Stimulated activated CD8-positive, alpha-beta memory T cell treated with anti-CD3 and anti-CD28 coated beads, Interleukin-12 subunit alpha, Interleukin-12 subunit beta, amount 100 ng/mL, for 24 hours (primary cell): ENCODE measurements around the gene HJURP.
"Not testable (repeated sequence)": the region's sequence is repeated elsewhere in the genome, so short reads cannot be mapped to it uniquely, and the experiment has no call there.

Experiments
- DNase-seq: peaks from one replicate; pipeline ENCODE4 v3.0.0-alpha.2; 2020; ENCODE audit errors: extremely low read depth

HJURP gene, protein sequence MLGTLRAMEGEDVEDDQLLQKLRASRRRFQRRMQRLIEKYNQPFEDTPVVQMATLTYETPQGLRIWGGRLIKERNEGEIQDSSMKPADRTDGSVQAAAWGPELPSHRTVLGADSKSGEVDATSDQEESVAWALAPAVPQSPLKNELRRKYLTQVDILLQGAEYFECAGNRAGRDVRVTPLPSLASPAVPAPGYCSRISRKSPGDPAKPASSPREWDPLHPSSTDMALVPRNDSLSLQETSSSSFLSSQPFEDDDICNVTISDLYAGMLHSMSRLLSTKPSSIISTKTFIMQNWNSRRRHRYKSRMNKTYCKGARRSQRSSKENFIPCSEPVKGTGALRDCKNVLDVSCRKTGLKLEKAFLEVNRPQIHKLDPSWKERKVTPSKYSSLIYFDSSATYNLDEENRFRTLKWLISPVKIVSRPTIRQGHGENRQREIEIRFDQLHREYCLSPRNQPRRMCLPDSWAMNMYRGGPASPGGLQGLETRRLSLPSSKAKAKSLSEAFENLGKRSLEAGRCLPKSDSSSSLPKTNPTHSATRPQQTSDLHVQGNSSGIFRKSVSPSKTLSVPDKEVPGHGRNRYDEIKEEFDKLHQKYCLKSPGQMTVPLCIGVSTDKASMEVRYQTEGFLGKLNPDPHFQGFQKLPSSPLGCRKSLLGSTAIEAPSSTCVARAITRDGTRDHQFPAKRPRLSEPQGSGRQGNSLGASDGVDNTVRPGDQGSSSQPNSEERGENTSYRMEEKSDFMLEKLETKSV

DNA sequence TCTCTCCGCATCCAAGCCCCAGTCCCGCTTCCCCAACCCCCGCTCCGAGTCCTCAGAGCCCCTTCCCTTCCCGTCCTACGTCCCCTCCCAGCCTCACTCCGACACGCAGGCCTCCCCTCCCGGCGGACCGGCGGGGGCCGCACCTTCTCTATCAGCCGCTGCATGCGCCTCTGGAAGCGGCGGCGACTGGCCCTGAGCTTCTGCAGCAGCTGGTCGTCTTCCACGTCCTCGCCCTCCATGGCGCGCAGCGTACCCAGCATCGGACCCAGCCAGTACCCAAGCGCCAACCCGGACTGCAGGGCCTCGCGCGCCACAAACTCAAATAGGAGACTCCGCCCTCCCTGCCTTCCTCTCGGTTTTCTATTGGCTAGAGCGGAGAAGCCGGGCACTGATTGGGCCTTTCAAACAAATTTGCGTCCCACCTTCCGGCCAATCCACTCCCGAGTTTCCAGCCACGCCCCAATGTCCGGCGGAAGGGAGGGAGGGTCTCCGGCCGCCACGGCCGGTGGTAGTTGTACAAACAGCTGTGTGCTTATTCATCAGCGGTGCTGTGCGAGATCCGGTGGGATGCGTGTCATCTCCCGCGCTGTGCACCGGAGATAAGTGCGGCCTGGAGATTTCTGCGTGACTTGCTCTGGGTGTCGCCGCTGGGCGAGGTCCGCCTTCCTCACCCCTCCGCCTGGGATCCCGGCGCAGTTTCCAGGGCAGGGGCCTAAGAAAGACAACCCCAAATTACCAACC, at the start of gene HJURP:
Gene HJURP (minus strand): TSS at position 295 of the 741 bp plus-strand sequence. CDS start 35 bp downstream, at position 260.
- peak; percentile 75 for DNase-seq

DNA sequence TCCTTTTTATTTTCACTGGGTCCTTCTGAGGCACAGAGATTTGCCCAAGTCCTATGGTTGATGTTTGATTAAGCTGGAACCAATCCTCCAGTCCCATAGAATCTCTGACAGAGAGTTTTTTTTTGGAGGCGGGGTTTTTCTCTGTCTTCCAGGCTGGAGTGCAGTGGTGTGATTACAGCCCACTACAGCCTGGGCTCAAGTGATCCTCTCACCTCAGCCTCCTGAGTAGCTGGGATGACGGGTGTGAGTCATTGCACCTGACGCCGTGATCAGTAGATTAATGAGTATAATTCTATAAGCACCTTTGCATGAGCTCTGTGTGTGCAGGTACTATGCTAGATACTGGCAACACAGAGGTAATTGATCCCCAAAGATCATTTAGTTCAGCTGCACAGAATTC, 47.5 kb upstream of the HJURP start:
- DNase-seq, result no peak

DNA sequence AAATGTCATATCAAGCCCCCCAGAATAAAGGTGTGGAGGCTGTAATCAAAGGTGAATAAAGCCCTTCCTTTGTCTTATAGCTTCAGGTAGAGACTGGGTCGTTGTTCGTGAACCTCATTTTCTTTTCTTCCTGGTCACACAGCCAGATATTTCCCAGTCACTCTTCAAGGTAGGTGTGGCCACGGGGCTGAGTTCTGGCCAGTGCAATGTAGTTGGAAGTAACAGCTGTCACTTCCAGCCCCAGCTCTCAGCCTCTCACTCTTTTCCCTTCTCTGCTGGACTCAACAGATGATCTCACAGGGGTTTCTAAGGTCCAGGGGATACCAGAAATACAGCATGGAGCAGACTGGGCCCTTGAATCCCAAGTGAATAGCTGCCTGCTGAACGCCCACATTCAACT, 47.0 kb upstream of the HJURP start:
- no peak for DNase-seq

DNA sequence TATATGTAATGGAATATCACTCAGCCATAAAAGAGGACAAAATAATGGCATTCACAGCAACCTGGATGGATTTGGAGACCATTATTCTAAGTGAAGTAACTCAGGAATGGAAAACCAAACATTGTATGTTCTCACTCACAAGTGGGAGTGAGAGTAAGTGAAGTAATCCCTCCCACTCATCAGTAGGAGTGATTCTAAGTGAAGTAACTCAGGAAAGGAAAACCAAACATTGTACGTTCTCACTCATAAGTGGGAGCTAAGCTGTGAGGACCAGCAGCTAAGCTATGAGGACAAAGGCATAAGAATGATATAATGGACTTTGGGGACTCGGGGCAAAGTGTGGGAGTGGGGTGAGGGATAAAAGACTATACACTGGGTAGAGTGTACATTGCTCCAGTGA, 41.9 kb upstream of the HJURP start:
- not testable (repeated sequence) for DNase-seq

DNA sequence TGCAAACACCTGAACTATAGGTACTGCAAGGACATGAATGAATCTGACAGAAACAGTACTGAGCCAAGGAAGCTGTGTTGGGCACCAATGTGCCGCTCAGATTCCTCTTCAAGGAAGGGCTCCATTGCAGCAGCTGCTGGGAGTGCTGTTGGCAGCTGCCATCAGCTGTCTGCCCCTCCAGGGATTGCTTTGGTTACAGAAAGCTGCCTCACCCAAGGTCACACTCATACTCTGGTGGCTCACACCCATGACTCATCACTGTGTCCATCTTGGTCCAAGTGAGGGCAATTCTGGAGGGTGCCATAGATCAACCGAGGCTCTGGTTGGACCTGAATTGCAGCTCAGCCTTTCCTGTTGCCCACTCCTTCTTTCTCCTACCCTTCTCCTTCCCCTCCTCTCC, 38.5 kb upstream of the HJURP start:
- no peak for DNase-seq

DNA sequence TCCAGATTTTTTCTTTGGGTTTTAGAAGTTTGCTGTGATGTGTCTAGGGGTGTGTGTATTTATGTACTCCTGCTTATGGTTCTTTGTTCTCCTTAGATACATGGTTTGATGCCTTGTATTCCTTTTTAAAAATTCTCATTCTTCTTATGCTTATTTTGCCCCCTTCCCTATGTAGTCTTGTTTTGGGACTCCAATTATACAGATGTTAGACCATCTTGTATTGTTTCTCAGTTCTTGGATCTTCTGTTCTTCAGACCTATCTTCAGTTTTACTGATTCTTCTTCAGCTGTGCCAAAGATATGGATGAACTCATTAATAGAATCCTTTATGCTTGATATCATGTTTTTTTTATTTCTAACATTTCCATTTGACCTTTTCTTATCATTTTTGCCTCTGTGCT, 28.0 kb upstream of the HJURP start:
- DNase-seq, result no peak

DNA sequence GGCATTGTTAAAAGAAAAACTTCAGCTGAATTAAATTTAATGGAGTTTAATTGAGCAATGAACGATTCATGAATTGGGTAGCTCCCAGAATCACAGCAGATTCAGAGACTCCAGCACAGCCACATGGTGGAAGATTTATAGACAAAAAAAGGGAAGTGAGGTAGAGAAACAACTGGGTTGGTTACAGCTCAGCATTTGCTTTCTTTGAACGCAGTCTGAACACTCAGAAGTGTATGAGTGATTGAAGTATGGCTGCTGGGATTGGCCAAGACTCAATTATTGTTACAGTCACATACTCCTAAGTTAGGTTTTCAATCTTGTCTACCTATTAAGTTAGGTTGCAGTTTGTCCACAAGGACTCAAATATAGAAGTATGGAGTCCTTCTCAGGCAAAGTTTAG, 17.8 kb upstream of the HJURP start:
- not testable (repeated sequence) for DNase-seq

DNA sequence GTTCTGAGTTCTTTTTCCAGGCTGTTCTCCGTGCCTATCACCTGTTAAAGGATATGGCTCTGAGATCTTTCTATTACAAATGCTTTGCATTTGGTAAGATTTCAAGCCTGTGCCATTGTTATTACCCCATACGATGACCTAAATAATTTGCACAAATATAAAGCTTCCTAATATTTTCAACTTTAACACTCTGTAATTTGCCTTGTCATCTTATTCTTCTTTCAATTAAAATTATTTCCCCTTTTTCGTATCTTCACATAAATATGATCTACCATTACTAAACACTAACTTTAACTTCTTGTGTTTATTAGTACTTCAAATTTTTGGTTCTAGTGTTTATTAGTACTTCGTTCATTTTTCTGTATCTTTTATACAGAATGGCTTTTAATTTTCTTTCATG, 17.1 kb upstream of the HJURP start:
- DNase-seq, result no peak

DNA sequence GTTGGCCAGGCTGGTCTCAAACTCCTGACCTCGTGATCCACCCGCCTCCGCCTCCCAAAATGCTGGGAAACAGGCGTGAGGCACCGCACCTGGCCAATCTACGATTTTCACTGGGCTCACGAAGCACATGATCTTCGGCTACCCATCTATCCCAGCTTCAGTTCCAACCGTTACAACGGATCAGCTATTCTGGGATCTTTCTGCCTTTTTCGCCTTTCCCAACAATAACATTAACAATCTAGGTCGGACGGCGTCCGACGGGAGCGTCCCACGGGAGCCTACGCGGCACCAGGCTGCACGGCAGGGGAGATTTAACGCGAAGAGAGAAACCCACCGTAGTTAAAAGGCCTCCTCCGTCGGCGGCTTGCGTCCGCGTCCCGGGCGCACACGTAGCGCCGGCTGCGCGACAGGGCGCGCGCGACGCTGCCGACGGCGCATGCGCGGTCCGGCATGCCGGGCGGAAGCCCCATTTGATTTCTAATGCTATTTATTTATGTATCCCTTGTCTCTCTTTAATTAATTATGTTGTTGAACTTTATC, 13.7 kb upstream of the HJURP start, which contains the start of gene MSL3B:
Gene MSL3B (minus strand): TSS at position 394 of the 540 bp plus-strand sequence.
- no peak for DNase-seq

DNA sequence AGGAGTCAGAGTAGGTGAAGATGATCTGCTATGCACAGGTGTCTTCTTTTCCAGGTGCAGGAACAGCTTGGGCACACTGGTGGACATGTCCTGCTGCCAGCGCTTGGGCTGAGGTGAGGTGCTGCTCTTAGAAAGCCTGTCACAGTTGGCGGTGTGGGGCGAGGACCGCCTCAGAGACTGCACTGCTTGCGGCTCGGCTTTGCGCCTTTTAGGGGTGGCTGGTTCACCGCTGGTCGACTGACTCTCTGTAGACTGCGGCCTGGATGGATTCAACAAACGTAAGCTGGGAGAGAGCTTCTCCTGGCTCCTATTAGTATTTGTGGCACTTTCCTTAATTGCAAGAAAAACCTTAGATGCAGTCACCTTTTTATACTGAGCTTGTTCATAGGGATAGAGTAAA, 12.1 kb upstream of the HJURP start:
- no peak for DNase-seq

DNA sequence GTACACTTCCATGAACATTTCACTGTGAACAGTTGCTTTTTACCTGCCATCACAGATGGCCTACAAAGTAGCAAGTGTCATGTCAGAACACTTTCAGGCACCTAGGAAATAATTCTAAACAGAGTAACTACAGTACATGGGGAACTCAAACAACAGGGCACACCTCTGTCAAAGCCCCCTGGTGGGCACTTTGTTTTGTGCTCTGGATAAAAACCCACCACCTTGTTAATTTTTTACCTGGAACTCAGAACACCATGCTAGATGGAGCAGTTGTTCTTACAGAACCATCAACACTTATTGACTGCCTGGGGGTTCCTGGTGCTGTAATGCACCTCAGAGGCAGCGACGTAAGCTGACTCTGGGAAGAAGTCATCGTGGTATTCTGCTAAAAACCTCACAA, 11.5 kb upstream of the HJURP start:
- DNase-seq, result no peak

DNA sequence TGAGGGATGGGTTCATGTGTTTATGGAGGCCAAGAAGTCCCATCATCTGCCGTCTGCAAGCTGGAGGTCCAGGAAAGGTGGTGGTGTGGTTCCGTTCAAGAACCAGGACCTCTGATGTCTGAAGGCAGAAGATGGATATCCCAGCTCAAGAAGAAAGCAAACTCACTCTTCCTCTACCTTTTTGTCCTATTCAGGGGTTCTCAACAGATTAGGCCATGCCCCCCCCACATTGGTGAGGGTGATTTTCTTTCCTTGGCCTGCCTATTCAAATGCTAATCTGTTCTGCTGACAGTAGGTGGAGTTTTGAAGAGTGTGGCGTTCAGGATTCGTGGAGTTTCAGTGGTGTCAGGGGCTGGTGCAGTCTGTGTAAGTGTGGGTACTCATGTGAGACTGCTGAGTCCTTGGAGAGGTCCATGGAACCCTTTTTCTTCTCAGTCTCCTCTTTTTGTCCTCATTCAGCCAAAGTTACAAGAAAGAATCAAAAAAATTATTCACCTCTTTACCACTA, 8.0 kb upstream of the HJURP start:
- no peak for DNase-seq

DNA sequence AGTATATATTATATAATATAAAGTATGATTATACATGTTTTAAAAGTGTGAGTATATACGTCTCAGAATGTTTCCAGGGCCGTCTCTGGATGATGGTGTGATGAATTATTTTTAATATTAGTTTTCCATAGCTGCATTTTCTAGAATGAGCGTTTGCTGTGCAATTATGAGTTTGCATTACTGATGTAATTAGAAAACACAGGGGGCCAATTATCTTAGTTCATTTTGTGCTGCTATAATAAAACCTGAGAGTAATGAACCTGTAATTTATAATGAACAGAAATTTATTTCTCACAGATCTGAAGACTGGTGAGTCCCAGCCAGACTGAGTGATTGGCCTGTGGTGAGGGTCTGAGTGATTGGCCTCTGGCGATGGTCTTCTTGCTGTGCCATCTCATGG, 4.0 kb upstream of the HJURP start:
- DNase-seq, result no peak

DNA sequence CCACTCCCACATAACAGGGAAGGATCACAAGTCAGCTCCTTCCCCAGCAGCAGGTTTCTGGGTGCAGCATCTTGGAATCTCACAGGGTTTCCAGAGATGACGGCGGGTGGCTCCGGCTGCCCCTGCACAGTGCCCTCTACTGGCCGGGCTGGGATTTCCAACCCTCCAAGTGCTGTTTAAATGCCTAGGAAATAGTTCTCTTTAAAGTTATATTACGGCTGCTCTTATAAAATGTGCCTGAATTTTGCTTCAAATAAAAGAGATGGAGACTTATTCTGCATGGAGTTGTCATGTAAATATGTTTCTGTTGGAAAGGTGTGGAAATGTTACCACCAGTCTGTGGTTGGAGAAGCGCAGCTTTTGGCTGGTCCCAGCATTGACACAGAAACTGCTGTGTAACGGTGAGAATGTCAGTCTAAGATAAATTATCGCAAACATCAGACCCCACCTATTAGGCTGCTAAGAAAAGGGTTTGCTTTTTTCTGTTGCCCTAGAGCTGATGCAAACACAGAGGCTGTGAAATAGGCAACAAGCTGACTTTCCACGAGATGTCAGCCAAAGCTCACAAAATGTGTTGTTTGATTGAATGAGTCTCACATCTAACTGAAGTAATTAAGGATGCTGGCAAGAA, 3.3 kb upstream of the HJURP start:
- no peak for DNase-seq

DNA sequence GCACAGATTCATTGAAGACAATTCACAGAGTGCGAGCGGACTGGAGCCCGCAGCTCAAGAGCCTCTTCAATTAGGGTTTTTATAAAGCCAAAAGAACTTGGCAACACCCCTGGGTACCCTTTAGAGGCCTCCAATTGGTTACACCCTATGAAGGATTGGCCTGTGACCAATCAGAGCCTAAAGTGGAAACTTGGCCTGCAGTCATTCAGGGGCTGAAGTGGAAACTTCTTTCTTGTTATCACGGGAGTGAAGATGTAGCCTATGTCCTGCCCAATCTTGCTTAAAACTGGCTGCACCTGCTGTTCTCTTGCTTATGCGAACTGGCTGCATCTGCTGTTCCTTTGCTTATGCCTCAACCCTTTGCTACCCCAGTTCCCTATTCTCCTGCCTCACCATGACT, 1.8 kb upstream of the HJURP start:
- DNase-seq, result no peak

DNA sequence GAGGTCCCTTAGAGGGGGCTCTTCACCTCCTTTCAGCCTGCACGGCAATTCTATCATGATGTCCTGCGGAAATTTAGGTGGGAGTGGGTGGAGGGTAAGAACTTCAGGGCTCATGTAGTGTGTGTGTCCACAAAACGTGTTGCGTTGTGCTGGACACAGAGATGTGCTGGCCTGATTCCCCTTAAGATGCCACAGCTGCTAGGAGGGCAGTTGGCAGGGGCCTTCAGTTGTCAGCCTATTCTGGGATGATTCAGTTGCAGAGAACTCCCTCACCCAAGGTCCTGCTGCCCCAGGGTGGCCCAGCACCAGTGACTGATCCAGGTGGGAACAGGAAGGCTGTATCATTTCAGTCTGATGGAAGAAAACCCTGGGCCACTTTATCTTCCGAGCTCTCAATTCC, 1.0 kb upstream of the HJURP start:
- DNase-seq, result no peak

DNA sequence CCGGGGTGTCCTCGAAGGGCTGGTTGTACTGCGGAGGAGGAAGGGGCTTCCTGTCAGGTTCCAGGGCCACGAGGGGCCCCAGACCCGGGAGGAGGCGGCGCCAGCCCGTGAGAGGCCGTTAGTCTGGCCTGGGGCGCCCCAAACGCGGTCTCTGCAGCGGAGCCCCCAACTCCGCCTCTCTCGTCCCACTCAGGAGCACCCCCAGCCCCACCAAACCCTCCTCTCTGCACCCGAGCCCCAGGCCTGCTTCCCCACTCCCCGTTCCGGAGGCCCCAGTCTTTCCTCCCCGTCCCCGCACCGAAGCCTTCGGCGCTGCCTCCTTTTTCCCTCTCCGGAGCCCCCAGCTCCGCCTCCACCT, 473 bp downstream of the HJURP start:
- DNase-seq, result no peak

DNA sequence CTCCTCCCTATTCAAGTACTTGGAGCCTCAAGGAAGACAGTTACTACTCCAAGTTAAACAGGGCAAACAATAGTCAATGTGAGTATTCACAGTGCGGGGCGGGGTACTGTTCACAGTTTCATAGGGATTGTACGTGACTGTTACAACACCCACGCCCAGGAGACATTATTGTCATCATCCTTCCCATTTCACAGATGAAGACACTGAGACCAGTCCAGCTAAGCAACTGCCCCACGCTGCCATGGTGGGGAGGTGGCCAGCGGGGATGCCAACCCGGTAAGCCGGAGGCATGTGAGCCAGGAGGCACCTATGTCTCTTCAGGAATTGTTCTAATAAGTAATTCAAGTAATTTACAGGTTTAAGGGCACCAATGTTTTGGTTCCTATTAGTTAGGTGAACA, 982 bp downstream of the HJURP start:
- no peak for DNase-seq

DNA sequence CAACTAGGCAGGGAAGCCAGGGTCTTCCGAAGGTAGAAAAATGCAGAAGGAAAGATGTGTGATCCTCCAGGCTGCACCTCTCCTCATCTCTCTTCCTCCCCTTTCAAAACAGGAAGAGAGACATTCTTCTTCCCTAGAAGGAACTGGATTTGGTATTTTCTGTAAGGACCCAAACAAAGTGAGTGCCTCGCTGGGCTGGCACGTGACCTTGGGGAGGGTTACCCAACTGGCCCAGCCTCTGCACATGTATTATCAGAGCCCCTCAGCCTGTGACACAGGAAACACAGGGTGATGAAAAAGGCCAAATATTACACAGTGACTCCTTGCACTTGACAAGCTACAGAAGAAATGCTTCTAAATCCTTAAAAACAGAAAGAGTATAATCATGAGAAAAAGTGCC, 2.3 kb downstream of the HJURP start:
- DNase-seq, result no peak

DNA sequence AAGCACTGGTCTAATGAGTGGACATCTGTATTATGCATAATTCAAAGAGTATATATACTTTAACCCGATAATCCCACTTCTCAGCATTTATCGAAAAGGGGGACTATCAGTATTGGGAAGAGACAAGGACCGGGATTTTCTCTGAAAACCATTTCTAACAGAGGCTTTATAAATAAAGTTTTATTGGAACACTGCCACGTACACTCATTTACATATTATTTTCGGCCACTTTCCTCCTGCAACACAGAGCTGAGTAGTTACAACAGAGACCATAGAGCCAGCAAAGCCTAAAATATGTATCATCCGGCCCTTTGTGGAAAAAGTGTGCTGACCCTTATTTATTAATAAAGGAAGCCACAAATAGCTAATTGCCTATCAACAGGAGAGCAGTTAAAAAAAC, 3.2 kb downstream of the HJURP start:
- DNase-seq, result no peak

DNA sequence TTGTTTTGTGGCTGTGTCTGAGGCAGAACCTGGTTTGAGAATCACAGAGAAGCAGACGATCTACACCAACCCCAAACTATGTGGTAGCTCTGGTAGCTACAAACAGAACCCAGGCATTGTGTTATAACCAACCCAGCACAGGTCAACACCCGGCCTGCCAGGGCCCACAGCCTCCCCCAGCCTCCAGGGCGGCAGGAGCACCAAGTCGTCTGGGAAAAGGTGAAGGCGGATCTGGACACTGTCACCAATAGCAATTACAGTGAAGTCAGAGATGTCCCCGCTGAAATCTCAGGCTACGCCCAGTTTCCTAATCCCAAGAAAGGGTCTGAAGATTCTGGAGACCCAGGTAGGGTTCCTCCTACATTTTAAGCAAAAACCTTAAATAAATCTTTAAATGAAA, 3.6 kb downstream of the HJURP start:
- DNase-seq, result no peak
